ENCODE data around the gene CIZ1.
"Not testable (repeated sequence)": the region's sequence is repeated elsewhere in the genome, so short reads cannot be mapped to it uniquely, and the experiment has no call there.

The CIZ1 gene

DNA sequence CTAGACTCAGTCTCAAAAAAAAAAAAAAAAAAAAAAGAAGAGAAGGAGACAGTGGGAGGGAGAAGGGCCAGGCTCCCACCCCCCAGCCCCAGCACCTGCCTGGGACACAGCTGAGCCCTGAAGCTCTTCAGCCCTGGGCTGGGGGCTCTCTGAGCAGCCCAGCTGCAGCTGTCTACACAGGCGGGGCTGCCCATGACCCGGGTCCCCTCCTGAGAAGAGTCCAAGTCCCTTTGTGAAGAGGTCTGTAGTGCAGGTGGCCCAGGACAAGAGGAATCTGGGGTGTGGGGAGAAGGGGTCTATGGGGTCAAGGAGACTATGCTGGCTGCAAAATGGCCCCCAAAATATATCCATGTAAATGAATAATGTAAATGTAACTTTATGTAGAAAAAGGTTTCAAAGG is 48.8 kb downstream of the CIZ1 start:
- no peak for DNase-seq

DNA sequence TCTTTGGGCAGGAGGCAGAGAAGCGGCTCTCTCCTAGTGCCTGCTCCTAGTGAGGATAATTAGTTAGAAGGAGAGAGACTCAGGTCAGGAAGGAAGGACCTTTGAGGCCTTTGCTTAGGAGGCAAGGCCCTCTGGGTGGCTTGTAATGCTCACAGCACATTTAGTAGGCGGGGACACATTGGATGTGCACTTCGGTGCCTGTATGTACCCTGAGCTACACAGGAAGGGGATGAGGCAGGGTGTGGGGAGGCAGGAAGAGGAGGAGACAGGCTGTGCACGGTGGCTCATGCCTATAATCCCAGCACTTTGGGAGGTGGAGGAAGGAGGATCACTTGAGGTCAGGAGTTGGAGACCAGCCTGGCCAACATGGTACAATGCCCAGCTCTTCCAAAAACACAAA is 49.3 kb downstream of the CIZ1 start:
- DNase-seq = no peak

DNA sequence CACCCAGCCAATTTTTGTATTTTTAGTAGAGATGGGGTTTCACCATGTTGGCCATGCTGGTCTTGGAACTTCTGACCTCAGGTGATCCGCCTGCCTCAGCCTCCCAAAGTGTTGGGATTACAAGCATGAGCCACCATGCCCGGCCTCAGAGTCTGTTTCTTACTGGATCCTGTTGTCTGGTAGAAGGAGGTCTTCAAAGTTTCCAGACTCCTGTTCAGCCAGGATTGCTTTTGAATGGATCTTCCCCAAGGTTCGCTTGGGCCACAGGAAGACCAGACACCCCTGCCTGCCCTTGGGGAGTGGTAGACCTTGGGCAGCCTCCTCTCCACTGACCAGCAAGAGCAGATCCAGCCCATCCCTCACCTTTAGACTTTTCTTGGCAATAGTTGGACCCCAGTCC is 49.8 kb downstream of the CIZ1 start:
- no peak for DNase-seq

DNA sequence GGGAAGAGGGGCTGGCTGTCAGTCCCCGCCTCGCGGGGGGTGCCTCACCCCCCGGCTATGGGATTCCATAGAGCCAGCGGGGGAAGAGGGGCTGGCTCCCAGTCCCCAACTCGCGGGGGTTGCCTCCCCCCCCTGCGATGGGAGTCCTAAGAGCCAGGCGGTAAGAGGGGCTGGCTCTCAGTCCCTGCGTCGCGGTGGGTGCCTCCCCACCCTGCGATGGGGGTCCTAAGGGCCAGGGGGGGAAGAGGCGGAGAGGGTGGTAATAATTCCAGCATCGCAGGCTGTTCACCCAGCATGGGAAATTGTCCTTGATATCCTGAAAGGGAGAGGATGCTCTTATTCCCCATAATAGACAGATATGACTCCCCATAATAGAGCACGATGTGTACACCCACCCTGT is 51.8 kb downstream of the CIZ1 start:
- no peak for DNase-seq

DNA sequence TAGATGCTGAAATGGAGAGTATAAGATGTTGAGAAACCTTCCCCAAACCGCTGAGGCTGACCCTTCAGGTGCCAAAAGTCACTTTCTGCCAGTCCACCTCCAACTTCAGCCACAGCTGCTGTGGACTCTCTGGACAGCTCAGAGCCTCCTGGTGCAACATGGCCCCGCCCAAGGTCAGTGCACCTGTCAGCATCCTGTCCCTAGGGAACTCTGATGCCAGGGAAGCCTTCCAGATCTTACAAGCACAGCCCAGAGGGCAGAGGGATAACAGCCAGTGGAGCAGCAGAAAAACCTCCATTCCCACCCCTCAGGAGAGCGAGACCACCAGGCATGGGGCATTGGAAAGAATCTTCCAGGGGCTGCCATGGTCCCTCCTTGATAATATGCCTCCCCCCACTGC is 53.4 kb downstream of the CIZ1 start:
- DNase-seq = no peak

DNA sequence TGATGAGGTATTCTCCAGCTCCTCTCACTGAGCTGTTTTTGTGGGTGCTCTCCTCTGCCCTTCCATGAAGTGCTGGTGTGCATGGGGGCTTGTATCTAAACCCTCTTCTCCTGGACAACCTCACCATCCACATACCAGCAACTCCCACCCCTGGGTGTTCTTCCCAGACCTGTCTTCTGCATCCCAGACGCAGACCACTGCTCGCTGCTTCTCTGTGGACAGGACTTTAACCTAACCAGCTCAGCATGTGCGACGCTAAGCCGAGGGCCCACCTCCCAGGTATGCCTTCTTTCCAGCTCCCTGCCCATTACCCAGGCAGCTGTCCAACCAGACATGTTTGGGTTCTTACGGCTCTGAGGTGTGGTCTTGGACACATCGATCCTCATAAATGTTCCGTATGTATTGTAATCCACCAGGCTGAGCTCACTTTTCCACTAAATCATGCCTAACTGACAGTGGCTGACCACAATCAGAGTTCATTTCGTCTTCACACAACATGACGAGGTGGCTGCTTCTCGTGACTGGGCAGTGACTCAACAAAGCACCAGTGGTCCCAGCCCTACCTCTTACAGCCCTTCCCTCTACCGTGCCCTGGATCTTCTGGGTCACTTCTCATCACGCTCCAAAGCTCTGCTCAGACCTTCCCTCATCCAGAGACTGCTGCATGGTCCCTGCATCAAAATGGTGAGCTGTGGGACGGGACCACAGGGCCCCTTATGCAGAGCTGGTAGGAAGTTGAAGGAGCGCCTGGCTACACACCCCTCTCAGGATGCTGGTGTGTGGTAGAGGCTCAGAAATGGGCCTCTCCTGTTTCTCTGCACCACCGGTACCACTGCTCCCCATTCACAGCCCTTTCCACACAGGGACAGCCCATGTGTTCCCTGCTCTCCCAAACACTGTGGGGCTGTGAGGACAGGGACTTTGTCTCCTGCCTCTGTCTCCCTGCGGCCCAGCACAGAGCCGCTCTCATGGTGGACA is 54.3 kb downstream of the CIZ1 start:
- DNase-seq = no peak

DNA sequence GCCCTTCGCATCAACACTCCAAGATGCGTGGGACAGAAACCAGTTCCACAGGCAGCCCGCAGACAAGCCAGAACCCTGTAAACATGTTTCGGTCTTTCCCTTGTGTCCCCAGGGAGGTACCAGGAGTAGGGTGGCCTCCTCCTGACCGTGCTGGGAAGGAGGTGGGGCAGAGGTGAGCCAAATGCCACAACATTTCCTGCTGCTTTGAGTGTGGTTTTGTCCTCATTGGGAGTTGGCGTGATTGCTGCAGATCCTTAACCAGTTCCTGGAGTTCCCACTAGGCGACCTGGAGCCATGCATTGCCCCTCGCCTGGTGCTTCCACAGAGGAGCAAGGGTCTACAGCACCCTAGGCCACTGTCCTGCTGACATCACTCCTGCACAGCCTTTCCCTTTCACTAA is 55.8 kb downstream of the CIZ1 start:
- not testable (repeated sequence) for DNase-seq

DNA sequence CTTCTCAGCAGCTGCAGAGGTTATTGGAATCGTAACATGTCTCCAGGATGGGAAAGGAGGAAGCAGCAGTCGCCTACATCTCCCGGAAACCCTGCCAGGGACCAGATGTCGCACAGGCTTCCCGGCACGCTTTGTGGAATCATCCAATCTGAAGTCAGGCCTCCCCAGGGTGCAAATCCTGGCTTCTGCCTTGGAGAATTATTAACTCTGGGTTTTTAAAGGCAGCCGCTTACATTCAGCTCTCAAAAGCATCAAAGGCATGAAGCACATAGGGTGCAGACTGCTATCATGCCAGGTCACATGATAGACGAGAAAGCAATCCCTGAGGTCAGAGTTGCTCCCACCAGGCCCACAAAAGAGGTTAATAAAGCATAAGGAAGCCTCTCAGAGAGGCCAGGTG is 59.2 kb downstream of the CIZ1 start:
- not testable (repeated sequence) for DNase-seq

DNA sequence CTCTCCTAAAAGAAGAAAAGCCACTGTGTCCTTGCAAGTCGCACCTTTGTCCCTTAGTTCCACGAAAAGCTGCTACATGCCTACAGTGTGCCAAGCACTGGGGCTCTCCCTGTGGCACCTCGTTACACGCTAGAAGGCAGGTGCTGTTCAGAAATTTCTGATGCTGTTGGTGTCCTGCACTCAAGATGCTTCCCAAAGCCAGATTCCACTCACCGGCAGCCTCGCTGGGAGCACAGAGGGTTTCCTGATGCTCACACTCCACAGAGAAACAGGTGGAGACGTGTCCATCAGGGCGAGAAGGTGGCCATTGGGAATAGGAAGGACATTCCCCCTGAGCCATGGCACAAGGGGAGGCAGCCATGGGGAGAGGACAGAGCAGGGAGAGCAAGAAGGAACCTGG is 60.0 kb downstream of the CIZ1 start:
- DNase-seq = not testable (repeated sequence)

DNA sequence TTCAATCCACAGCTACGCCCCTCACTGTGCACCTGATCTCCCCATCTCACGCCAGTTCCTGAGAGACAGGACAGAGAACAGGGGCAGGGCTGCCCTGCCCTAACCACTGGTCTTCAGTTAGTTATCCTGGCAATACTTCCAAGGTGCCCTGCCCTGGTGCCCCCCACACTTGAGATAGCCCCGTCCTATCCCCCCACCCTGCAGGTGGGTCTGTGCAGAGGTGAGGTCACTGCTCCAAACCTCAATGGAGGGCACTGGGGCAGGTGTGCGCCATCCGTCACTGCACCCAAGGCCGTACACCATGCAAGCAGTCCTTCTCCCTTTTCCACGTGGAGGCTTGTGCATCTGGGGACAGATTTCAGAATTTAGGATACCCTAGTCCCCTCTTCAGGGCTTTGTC is 60.7 kb downstream of the CIZ1 start:
- DNase-seq = not testable (repeated sequence)

DNA sequence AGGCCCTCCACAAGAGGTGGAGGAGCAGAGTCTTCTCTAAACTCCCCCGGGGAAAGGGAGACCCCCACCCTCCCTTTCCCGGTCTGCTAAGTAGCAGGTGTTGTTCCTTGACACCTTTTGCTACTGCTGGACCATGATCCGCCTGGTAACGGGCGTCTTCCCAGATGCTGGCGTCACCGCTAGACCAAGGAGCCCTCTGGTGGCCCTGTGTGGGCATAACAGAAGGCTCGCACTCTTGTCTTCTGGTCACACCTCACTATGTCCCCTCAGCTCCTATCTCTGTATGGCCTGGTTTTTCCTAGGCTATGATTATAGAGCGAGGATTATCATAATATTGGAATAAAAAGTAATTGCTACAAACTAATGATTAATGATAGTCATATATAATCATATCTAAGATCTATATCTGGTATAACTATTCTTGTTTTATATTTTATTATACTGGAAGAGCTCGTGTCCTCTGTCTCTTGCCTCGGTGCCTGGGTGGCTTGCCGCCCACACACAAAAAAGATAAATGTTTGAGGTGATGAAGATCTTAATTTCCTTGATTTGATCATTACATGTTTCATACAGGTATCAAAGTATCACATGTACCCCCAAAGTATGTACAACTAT is 61.3 kb downstream of the CIZ1 start:
- DNase-seq = not testable (repeated sequence)

DNA sequence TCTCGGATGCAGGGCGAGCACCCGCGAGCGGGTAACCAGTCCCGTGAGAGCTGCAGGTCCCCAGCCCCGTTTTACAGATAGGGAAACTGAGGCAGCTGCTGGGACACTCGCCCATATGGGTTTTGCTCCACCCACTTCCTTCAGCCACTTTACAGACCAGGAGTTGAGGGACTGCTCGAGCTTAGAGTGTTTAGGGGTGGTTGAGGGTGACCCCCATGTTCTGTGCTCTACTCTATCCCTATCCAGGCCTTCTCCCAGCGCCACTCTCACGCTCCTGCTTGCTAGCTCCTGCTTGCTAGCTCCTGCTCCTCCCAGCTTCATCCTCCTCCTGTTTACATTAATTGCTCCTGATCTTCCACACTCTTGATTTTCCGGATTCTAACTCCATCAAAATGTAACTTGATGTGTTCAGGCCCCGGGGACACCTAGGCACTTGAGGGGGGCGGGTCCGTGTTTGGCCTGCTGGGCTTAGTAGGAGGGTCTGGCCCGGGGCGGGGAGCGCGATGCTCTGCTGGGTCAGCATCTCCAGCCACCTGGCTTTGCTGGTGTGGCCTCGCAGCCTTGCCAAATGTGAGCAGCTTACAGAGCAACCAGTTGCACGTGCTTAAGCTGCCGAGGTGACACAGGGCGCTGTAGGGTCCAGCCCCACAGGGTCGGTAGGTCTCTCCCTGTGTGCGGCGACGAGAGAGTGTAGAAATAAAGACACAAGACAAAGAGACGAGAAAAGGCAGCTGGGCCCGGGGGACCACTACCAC is 62.4 kb downstream of the CIZ1 start:
- no peak for DNase-seq

DNA sequence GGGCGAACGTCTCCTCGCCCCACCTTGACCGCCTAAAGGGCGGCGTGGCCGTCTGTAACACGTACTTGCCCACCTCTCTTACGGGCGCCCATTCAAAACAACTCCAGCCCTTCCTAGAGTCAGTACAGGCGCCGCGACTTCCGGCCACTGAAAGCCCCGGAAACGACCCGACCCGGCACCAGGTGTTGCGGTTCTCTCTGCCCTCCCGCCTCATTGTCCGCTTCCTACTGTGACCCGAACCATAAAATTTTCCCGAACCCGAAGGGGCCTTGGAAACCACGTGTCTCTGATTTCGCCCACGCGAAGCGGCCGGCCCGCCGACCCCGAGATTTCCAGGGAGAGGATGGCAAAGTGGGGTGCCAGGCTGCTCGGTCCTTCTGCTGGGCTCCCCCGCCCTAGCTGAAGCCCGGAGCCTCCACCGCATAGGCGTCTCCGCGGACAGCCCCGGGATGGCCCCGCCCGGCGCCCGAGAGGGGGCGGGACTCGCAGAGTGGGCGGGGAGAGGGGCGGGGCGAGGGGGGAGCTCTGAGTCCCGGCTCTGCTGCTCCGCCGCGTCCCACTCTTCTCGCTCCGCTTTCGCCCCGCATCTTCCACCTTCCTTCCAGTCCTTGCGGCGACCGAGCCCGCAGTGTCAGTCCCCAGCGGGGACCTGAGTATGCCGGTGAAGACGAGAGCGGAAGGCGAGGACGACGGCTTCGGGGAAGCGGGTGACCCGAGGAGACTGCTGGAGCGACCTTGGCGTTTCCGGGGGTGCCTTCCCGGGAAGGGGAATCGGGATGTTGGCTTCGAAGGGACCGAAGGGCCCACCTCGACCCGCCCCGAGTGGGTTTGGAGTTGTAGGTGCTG is 63.2 kb downstream of the CIZ1 start:
- peak; percentile 85 for DNase-seq

DNA sequence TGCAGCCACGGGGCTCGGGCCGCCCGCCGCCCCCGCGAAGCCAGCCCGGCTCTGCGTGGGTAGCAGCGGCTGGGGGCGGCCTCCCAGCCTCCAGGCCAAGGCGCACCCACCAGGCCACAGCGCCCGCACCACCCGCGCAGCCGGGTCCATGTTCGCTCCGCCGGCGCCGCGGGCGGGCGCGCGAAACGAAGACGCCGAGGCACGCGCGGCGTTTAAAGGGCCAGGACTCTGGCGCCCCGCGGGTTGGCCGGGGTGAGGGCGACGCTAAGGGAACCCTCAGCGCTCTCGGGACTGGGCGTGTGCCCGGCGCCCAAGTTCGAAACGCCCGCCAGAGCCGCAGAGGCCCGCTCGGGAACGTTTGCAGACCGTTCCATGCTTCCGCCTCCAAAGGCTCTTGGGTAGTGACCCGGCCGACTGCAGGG is 63.8 kb downstream of the CIZ1 start, which contains the start of gene PTGES2:
TSS of gene PTGES2 (minus strand) at position 162 of the 422 bp plus-strand sequence. CDS start at position 150, 12 bp downstream.
- peak; percentile 87 for DNase-seq

DNA sequence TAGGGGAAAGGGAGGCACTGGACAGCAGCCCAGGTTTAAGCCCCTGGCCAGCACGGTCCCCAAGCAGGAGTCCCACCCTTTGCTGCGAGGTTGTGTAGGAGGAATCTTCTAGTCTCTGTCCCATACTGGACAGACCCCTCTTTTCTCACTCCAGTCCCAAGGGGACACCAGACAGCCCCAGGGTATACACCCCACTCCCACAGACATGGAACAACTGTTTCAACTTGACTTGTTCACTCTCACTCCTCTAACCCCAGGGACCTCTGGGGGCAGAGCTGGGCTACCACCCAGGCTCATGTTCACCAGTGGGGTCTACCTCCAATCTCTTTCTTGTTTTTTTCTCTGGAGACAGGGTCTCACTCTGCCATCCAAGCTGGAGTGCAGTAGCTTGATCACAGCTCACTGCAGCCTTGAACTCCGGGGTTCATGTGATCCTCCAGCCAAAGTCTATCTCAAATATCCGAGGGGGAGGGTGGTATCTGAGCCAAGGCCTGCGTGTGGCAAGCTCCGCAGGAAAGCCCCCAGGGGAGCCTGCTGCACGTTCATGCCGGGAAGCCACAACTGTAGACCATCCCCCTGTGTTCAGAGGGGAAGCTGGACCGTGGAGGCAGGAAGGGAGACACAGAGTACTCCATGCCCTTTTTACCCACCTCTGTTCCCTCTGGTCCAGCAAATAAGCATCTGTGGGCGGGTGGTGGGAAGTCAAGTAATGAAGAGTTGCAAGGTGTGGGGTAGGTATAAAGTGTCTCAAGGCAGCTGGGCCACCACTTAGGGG is 65.6 kb downstream of the CIZ1 start:
- no peak for DNase-seq

DNA sequence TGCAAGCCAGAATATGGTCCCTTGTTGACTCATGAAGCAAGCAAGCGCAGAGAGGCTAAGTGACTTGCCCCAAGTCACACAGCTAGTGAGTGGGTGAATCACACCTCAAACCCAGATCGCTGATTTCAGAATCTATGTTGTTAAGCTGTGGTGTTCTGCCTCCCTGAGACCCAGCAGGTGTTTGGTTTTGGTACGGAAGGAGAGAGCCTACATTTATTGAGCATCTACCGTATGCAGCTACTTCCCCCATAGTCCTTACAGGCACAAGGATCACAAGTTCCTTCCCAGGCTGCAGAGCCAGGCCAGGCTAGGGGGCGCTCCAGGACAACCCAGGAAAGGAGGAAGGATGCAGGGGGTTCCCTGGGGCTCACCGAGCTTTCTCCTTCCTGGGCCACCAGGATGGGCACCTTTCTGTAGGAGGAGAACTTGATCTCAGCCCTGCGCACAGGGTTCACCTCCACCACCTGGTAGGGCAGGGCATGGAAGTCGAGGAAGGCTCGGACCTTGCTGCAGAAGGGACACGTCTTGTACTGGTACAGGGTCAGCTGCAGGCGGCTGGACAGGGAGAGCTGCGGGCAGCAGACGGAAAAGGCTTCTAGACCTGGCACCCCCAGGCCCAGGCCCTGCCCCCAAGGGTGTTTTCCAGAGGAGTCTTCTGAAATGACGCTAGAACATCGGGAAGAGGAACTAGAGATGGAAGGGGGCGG is 66.3 kb downstream of the CIZ1 start:
- DNase-seq = peak; percentile 71

DNA sequence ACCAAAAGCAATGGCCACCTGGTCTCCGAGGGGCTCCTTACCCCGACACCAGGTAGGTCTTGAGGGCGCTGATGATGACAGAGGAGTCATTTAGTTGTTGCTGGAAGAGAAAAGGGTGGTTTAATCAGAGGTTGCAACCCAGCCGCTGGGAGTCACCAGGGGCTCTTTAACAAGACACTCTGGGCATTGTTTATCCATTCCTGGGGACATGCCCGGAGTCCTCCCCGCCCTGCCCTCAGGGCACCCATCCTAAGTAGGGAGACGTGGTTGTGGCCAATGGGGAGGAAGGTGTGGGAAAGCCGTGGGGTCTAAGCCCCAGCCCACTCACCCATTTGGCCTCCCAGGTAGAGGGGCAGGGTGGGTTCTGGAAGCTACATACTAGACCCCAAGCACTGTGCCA is 66.9 kb downstream of the CIZ1 start:
- no peak for DNase-seq

DNA sequence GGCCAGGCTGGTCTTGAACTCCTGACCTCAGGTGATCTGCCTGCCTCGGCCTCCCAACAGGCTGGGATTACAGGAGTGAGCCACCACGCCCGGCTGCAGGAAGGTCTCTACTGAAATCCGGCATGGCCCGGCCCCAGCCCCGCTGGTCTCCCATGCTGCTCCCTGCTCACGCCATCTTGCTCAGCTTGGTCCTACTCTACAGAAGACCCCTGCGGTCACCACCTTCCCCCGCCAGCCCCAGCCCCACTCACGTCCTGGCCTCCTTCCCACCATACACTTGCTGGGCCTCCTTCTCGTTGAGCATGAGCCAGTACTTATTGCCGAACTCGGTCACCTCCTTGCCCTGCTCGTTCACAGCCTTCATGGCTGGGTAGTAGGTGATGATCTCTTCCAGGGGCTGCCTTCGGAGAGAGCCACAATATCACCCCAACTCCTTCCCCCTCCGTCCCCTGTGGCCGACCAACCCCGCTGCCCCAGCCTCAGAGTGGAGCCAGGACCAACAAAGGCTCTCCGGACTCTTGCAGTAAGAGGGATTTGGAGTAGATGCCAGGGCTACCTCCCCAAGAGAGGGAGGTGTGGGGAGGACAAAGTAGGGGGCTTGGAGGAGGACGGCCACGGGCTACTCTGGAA is 67.8 kb downstream of the CIZ1 start:
- no peak for DNase-seq

DNA sequence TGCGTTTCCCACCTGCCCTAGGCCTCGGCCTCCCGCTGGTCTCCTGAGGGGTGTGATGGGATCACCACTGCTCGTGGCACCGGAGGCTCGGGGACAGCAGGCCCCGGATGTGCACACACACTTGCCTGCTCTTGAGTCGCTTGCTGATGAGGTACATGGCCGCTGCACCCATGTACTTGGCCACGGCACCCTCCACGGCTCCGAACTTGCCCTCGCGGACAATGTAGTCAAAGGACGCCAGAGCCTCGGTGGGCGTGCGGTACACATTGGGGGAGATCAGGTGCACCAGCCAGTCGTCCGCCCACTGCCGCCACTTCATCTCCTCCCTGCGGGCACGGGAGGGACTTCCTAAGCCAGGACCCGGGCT is 68.6 kb downstream of the CIZ1 start:
- DNase-seq = no peak
